ENCODE results near the gene CD79A.
"Not testable (repeated sequence)": the region's sequence is repeated elsewhere in the genome, so short reads cannot be mapped to it uniquely, and the experiment has no call there.

Gene CD79A

DNA sequence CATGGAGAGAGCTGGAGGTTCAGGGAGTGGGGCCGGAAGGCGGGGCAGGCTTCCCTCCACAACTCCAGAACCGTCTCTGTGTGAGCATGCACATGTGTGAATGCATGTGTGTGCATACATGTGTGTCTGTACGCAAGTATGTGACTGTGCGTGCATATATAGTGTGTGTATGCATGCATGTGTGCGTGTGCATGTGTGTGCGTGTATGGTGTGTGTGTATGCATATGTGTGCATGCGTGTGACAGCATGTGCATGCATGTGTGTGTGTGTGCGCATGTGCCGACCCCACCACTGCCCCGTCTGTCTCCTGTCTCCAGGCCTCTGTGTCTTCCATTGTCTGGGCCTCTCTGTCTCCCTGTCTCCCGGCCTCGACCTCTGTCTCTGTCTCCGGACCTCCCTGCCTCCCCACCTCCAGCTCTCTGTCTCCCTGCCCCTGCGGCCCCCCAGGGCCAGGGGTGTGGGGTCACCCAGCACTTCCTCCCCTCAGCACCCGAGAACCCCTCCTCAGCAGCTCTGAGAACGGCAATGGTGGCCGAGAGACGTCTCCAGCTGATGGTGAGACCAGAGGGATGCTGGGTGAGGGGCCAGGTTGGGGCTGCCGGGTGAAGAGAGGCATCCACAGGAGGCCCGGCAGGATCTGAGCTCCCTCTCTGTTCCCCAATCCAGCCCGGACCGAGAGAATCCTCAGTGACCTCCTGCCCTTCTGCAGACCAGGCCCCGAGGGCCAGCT is 28.4 kb downstream of the CD79A start:
- DNase-seq (ENCODE audit: low read depth) = no peak

DNA sequence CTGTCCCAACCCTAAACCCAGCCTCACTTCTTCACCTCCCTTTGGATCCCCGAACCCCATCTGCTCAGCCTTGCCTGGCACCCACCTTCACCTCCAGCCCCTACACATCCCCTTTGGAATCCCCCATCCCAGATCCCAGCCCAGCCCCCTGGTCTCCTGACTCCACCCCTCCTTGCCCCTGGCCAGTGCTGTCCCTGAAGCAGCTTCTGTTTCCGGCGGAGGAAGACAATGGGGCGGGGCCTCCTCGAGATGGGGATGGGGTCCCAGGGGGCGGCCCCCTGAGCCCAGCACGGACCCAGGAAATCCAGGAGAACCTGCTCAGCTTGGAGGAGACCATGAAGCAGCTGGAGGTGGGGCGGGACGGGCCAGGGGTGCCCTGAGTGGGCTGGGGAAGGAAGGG is 29.2 kb downstream of the CD79A start:
- DNase-seq (ENCODE audit: low read depth) = no peak

DNA sequence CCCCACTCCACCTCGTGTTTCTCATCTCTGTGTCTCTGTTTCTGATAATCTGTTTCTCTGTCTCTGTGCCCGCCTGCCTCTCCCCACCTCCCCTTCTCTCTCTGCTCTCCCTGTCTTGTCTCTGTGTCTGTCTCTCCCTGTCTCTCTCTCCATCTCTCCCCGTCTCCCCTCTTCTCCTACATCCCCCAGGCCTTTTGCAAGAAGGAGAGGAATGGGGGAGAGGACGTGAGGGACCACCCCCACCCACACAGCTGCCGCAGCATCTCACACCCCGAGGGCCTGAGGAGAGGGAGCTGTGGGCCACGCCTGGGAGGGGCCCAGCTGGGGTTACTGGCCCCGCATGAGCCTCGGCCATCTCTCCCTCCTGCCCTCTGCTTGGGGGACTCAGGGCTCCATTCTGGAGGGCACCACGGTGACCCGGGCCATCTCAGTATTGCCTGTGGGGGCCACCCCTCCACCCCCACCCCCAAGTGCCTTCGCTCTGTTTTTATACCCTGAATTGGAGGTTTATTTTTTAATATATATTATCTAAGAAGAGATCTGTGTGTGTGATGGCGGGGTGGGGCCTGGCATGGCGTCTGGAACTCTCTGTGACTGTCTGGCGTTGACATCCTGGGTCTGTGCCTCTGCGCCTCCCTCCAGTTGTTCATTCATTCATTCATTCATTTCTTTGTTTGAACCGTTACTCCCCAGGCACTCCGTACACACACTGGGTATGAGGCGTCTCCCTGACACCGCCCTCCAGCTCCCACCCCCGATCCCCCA is 30.0 kb downstream of the CD79A start:
- no peak for DNase-seq (ENCODE audit: low read depth)

DNA sequence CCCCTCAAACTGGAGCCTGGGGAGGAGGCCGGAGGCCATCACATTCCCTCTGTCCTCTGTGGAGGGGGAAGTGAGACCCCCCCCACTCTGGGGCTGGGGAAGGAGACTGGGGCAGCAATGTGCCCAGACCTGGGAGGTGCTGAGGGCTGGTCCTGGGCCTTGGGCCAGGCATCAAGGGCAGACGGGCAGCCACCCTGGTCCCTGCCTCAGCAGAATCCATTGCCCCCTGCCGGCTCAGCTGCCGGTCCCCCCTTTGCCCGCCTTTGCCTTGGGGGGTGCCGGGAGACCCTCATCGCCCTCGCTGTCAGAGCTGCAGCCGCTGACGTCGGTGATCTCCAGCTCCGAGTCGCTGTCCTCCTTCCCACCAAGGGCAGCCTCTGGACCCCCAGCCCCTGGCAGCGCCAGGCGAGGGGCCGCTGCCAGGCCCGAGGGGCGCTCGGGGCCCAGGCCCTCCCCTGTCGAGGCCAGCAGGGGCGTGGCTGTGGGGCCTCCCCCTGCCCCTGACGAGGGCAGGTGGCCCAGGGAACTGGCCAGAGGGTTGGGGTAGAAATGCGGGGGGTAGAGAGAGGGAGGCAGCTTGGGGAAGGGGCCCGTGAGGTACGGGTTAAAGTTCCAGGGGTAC is 31.0 kb downstream of the CD79A start:
- no peak for DNase-seq (ENCODE audit: low read depth)

DNA sequence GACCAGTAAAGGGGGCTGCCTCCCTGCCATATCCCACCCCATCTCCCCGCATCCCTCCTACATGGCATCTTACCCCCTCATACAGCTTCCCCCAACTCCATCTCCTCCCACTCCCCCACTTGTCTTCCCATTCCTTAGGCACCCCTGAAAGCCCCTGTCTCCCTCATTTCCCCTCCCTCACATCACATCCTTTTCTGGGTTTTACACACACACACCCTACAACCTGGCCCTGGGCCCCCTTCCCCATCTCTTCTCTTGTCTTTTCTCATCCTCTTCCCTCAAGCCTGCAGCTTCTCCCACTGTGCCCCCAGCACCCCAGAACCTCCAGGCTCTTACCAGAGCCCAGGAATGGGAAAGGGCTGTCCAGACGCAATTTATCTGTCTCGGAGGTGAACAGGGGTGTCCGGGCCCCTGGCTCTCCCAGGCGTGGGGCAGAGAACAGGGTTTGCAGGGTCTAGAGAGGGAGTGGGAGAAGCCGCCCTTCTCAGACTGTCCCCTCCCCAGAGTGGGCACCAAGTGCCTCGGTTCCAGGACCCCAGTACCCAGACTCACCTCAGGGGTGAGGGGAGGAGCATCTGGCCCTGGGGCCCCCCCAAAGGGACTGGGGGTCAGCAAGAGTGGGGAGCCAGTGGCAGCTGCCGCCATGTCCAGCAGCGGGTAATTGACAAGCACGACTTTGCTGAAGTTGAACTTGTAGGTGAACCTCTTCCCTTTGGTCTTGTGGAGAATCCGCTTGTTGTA is 31.8 kb downstream of the CD79A start:
- no peak for DNase-seq (ENCODE audit: low read depth)

DNA sequence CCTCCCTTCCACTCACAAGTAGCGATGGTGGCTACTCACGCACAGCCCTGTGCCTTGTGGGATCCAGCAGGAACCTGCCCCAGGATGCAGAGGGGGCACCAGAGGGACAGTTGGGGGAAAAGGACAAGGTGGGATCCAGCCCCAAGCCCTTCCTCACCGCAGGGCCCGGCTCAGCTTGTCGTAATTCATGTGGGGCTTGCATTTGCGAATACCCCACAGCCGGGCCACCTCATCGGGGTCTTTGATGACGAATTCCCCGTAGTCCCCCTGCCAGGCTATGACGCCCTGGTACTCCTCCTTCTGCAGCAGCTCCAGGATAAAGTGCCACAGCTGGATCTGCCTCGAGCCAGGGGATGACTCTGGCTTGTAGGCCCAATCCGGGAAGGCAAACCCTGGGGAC is 32.6 kb downstream of the CD79A start:
- no peak for DNase-seq (ENCODE audit: low read depth)

DNA sequence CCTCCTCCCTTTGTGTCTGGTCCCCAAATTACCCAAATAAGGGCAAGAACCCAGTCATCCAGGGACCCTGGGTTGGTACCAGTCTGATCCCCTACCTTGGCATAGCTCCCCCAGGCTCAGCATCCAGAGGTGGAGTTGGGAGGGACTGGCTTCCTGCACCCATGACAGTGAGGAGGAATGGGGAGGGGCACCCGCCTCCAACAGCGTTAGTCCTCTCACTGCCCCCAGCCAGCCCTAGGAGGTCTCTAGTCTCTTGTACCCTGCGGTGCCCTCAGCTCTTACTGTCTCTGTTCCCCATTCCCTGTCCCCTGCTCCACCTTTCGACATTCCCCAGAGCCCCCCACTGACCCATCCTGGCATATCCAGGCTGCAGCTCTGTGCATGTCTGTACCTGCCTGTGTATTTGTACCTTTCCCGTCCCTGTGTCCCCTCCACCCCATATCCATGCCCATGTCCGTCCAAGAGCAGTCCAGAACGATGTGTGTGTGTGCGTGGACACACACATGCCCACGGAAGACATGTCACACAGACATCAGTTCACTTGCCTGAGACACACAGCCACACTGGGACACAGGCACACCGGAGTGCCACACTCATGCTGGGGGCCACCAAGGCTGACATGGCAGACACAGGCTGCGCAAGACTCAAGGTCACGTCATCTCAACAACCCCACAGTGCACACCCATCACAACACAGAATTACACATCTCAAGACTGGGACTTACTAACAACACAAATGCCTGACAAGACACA is 33.3 kb downstream of the CD79A start:
- DNase-seq (ENCODE audit: low read depth) = no peak

DNA sequence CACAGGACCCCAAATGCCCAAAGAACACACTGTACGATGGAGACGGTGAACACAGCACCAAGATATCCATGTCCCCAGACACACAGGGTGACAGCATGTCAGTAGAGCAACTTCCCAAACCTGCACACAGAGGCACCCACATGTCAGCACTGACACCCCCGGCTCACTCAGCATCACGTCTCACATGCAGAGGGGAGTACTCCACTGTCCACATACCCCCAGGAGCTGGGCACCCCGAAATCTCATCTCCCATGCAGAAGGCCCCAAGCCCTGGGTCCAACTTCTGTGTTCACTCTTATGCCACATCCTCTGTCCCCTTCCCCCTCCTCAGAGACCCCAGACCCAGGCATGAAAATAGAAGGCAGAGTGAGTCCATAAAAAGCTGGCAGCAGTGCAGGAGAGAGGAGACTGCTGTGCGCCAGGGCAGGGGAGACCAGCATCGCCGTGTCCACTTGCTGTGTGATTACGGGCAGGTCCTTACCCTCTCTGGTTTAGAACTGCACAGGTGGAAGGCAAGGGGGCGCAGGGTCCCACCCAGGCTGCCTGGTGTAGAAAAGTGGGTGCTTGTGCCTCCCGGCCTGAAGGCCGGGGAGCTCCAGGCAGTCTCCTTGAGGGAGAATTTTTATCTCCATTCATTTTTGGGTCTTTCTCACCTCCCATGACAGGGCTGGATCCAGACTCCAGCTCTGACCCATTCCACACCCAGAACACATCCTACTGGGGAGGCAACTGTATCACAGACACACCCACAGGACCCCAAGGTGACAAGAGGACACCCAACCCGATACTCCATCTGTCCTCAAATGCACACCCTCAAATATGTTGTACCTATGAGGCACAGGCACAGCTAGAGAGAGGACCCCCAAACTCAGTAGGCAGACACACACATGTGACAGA is 34.2 kb downstream of the CD79A start:
- no peak for DNase-seq (ENCODE audit: low read depth)

DNA sequence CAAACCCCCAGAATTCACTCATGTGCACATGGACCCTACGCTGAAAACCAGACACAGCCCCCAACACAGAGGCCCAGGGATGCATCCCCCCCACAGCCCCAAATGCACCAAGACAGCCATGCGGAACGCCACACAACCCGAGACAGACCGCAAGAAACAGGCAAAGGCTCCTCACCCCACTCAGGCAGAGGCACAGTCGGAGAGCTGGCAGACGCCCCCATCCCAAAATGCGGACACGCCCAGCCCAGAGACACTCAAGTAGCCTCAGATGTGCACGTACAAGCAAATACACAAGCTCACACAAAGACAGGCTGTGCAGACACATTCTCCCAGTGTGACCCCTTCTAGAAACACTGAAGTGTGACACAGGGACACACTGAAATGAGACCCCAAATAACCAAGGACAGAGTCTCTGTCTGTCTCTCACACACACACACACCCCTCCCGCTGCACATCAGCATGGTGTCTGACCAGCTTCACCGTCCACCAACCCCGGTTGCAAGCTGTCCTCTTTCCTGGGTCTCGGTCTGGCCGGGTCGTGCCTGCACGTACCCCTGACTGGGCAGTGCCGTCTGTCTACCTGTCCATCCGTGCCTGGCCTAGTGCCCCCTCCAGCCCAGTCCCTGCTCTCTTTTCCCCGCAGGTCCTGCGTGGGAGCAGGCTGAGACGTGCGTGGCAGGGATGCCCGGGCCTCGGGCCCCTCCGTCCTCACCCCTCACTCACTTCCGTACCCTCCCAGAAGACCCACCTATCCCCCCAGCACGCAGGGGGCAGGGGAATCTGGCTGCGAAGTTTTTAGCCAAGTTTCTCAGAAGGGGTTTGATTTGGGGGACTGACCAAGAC is 35.0 kb downstream of the CD79A start:
- no peak for DNase-seq (ENCODE audit: low read depth)

DNA sequence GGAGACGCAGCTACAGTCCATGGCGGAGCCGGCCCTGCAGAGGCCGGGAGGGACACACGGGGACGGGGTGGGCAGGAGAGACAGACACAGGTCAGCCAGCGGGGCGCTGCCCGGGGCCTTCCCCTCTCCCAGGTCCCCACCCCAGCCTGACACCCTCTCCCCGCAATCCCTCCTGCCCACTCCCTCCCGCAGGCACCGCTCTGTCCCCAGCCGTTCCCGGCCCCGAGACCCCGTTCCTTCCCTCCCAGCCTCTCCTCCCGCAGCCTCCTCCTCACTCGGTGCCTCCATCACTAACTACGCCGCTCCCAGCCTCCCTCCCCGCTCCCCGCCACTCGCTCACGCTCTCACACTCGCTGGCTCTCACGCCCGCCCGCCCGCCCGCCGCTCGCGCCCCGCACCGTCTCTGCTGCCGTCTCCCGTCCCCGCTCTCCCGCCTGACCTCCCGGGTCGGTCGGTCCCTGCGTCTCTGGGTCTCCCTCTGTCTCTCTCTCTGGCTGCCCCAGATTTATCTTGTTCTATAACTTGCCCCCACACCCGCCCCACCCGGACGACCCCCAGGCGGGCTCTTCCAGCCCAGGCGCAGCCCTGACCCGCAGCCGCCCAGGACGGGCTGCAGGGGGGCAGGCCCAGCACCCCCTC is 35.9 kb downstream of the CD79A start:
- no peak for DNase-seq (ENCODE audit: low read depth)

DNA sequence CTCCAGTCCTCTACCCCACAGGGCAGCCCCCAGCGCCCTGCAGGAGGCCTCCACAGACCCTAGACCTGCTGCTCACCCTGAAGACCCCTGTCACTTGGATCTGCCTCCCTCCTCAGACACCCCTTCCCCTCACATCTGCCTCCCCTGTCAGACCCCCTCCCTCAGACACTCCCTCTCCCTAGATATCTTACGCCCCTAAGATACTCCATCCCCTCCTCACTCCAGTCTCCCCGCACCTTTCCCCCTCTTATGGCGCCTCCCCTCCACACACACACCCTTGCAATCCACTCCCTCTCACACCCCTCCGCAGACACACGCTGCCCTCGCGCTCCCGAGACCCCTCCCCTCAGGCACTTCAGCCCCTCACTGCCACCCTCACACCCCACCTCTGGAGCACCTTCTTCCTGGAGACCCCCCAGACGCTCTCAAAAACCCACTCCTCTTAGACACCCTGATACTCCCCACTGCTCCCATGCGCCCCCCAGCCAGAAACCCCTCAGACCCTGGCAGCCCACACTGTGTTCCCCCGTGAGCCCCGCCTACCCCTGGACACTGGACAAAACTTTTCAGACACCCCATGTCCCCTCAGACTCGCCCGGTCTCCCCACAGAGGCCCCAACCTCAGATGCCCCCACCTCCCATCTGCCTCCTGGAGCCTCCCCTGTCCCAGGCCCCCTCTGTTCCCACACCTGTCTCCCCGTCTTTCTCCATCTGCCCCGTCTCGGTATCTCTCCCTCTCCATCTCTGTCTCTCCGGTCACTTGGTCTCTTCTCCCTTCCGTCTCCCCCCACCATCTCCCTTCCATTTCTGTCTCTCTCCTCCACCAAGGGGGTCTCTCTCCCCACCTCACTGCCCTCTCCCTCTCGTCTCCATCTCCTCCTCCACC is 36.7 kb downstream of the CD79A start:
- no peak for DNase-seq (ENCODE audit: low read depth)

DNA sequence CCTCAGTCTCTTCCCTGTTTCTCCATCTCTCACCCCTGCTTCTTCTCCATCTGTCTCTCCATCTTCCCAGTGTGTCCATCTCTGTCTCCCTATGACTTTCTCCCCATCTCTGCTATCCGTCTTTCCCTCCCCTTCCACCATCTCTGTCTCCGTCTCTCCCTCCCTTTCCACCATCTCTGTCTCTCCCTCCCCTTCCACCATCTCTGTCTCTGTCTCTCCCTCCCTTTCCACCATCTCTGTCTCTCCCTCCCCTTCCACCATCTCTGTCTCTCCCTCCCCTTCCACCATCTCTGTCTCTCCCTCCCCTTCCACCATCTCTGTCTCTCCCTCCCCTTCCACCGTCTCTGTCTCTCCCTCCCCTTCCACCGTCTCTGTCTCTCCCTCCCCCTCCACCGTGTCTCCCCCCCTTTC is 37.4 kb downstream of the CD79A start:
- not testable (repeated sequence) for DNase-seq (ENCODE audit: low read depth)

DNA sequence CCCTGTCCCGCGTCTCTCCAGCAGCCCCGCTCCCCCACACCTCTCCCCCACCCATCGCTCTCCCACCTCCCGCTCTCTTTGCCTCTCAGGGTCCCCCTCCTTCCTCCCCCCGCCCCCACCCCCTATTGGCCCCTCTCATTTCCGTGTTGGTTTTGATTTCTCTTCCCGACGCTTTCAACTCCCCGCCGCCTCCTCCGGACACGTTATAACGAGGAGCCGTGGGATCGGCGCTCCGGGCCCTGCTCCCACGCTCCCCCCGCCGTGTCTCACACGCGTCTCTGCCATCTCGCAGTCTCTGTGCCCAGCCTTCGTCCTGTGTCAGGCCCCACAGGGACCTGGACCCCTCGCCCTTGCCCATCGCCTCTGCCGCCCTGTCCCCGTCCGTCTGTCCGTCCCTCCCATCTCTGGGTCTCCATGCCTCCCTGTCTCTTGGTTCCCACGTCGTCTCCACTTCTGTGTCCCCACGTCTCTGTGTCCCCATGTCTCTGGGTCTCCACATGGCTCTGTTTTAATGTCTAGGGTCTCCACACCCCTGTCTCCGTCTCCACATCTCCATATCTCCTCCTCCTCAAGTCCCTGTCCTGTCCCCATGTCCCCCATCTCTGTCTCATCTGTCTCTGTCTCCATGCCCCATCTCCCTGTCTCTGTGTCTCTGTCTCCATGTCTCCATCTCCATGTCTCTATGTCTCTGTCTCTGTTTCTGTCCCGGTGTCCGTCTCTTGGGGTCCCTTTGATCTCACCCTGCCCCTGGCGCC is 38.1 kb downstream of the CD79A start:
- no peak for DNase-seq (ENCODE audit: low read depth)

DNA sequence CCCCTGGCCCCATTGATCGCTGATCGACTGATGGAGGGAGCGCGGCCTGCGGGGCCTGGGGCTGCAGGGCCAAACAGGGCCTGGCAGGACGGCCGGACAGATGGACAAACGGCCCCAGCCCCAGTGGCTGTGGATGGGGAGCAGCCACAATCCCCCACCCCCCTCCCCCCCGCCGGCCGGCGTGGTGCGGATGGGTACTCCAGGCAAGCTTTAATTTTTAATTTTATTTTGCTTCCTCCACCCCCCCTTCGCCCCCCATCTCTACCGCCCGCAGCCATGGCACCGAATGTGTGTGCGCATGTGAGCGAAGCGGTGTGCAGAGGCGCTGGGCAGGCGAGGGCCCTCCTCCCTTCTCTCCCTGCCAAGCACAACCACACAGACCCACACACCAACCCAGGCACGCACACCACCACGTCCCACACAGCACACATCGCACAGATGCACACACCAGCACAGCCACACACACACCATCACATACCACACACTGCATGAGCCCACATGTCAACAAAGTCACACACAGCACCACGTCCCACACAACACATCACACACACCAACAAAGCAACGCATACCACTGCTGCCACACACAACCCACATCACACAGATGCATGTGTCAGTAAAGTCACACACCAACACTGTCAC is 38.8 kb downstream of the CD79A start:
- DNase-seq (ENCODE audit: low read depth) = no peak

DNA sequence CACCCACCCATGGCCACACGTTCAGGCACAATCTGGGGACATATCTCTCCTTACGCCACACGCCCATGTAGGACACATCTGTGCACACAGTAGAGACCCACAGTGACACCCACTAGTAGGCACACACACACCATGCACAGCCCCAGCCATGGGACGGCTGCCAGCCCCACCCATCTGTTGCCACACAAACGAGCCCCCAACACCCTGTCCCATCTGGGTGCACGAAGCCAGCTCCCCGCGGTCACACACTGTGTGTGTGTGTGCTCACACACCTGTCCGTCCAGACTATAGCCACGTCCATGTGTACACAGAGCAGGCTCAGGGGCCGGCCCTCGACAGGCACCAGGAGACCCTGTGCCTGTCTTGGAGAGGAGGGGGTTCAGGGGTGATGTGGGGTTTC is 40.6 kb downstream of the CD79A start:
- no peak for DNase-seq (ENCODE audit: low read depth)

DNA sequence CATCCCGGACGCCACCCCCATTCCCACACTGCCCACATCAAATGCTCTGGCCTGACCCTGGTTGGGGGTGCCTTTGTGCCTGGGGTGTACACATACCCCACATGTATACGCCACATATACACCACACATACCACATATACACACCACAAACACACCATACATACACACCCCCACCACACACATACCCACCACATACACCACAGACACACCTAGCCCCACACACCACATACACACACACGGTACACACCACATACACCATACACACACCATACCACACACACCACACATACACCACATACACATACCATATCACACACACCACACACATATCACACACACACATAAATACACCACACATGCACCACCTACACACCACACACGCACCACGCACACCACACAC is 41.0 kb downstream of the CD79A start:
- DNase-seq (ENCODE audit: low read depth) = no peak

DNA sequence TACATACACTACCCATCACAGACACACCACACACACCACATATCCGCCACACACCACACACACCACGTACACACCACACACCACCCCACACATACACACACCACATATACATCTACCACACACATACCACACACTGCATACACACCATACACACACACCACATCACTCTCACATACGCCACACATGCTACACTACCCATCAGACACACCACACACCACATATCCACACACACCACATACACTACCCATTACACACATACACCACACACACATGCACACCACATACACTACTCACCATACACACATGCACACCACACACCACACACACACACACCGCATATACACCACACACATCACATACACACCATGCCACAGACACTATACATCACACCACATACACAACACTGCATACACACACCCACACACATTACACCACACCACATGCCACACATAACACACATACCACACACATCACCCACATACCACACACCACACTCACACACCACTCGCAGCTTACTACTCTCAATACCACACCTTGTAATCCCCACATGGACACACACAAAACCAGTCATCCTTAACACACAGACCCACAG is 41.7 kb downstream of the CD79A start:
- DNase-seq (ENCODE audit: low read depth) = peak; percentile 55

Measured in amniotic epithelial cell (primary cell).